Measurements from ENCODE around the gene APOC3.

DNA sequence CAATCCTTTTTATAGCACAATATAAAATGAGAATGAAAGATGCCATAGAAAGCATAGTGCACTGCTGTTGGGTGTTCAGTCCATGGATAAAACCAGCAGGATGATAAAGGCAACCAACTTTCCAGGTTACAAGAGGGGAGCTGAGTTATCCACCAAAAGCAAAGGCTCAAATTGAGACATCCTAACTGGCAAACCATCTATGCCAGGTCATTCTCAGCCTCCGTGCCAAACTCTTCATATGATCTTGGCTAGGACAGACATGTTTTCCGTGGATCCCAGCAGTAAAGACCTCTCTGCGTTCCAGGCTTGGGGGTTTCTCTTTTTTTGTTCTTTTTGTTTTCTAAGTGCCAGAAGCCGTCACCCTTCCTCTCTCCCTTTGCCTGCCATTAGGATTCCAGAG, 15.0 kb downstream of the APOC3 start:
- TF ChIP-seq, protein P1, sequence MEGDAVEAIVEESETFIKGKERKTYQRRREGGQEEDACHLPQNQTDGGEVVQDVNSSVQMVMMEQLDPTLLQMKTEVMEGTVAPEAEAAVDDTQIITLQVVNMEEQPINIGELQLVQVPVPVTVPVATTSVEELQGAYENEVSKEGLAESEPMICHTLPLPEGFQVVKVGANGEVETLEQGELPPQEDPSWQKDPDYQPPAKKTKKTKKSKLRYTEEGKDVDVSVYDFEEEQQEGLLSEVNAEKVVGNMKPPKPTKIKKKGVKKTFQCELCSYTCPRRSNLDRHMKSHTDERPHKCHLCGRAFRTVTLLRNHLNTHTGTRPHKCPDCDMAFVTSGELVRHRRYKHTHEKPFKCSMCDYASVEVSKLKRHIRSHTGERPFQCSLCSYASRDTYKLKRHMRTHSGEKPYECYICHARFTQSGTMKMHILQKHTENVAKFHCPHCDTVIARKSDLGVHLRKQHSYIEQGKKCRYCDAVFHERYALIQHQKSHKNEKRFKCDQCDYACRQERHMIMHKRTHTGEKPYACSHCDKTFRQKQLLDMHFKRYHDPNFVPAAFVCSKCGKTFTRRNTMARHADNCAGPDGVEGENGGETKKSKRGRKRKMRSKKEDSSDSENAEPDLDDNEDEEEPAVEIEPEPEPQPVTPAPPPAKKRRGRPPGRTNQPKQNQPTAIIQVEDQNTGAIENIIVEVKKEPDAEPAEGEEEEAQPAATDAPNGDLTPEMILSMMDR (conservative IDR thresholded peaks at IDR 0.05; ENCODE audit: low read depth, low read length), result no peak
- TF ChIP-seq POLR2A (IDR thresholded peaks at IDR 0.05; ENCODE audit: low read depth, low read length) (no peak), NFE2L2 (IDR thresholded peaks at IDR 0.05; ENCODE audit: low read depth, low read length) (no peak), BHLHE40 (IDR thresholded peaks at IDR 0.05; ENCODE audit: low read depth, low read length) (no peak), RFX5 (IDR thresholded peaks at IDR 0.05; ENCODE audit: low read depth, low read length) (no peak), MAFK (IDR thresholded peaks at IDR 0.05; ENCODE audit: low read depth, low read length) (no peak), FOS (IDR thresholded peaks at IDR 0.05; ENCODE audit: low read depth, low read length) (no peak), RAD21 (IDR thresholded peaks at IDR 0.05; ENCODE audit: low read length) (no peak)
